ENCODE measurements around the gene DPP7. TPM values are rescaled to one million over a fixed set of nuclear protein-coding genes. Genes with fewer than 3 reads are reported as not detected.

The DPP7 gene
- polyA plus RNA-seq (ENCODE audit: insufficient read length in 3 of 3), result 10 to 100 TPM; 24.0 to 29.6 (median 27.7) TPM
- long read RNA-seq, donor 1, partial matches to known transcripts, result 0 of 2 reads
- long read RNA-seq, donor 1, other reads (novel, unspliced or antisense), result 0 of 2 reads
- long read RNA-seq, donor 2, transcript DPP7-201 (13 exons, 1,590 nt), result major isoform, 10 of 10 reads
- long read RNA-seq, donor 2, partial matches to known transcripts, result 0 of 10 reads
- long read RNA-seq, donor 2, other reads (novel, unspliced or antisense), result 0 of 10 reads
- long read RNA-seq, donor 3, transcript DPP7-201 (13 exons, 1,590 nt), result major isoform, 5 of 5 reads
- long read RNA-seq, donor 3, partial matches to known transcripts, result 0 of 5 reads
- long read RNA-seq, donor 3, other reads (novel, unspliced or antisense), result 0 of 5 reads
- long read RNA-seq, donor 4, partial matches to known transcripts, result 0 of 1 reads
- long read RNA-seq, donor 4, other reads (novel, unspliced or antisense), result 0 of 1 reads
- long read RNA-seq, donor 5, transcript DPP7-201 (13 exons, 1,590 nt), result major isoform, 5 of 6 reads
- long read RNA-seq, donor 5, partial matches to known transcripts, result 0 of 6 reads
- long read RNA-seq, donor 5, other reads (novel, unspliced or antisense), result 0 of 6 reads
- long read RNA-seq, donor 6, partial matches to known transcripts, result 0 of 4 reads
- long read RNA-seq, donor 6, other reads (novel, unspliced or antisense), result 0 of 4 reads
- long read RNA-seq, donor 7, transcript DPP7-201 (13 exons, 1,590 nt), result major isoform, 11 of 14 reads
- long read RNA-seq, donor 7, partial matches to known transcripts, result 0 of 14 reads
- long read RNA-seq, donor 7, other reads (novel, unspliced or antisense), result 0 of 14 reads
- long read RNA-seq, donor 8, result 0 reads
- long read RNA-seq, donor 9, transcript DPP7-201 (13 exons, 1,590 nt), result major isoform, 8 of 14 reads
- long read RNA-seq, donor 9, partial matches to known transcripts, result 5 of 14 reads
- long read RNA-seq, donor 9, other reads (novel, unspliced or antisense), result 0 of 14 reads
- long read RNA-seq, donor 10, partial matches to known transcripts, result 0 of 1 reads
- long read RNA-seq, donor 10, other reads (novel, unspliced or antisense), result 0 of 1 reads
- long read RNA-seq, donor 11, transcript DPP7-201 (13 exons, 1,590 nt), result major isoform, 5 of 8 reads
- long read RNA-seq, donor 11, partial matches to known transcripts, result 0 of 8 reads
- long read RNA-seq, donor 11, other reads (novel, unspliced or antisense), result 0 of 8 reads
- long read RNA-seq, donor 12, transcript DPP7-201 (13 exons, 1,590 nt), result major isoform, 11 of 13 reads
- long read RNA-seq, donor 12, partial matches to known transcripts, result 0 of 13 reads
- long read RNA-seq, donor 12, other reads (novel, unspliced or antisense), result 0 of 13 reads
- long read RNA-seq, donor 13, partial matches to known transcripts, result 0 of 3 reads
- long read RNA-seq, donor 13, other reads (novel, unspliced or antisense), result 0 of 3 reads
- long read RNA-seq, donor 14, result 0 reads
- long read RNA-seq, donor 15, transcript DPP7-201 (13 exons, 1,590 nt), result major isoform, 17 of 22 reads
- long read RNA-seq, donor 15, partial matches to known transcripts, result 0 of 22 reads
- long read RNA-seq, donor 15, other reads (novel, unspliced or antisense), result 5 of 22 reads
- long read RNA-seq, donor 16, partial matches to known transcripts, result 0 of 5 reads
- long read RNA-seq, donor 16, other reads (novel, unspliced or antisense), result 0 of 5 reads

GRCh38 chr9:137114613-137115393 lies at the start of gene DPP7:
TSS of gene DPP7 (minus strand) at chr9:137114733. CDS start at chr9:137114713, 20 bp downstream.
- no peak for DNase-seq

- no peak for DNase-seq
These were observed 49.3 kb upstream of the DPP7 start for GRCh38 chr9:137163805-137164204.

DNA sequence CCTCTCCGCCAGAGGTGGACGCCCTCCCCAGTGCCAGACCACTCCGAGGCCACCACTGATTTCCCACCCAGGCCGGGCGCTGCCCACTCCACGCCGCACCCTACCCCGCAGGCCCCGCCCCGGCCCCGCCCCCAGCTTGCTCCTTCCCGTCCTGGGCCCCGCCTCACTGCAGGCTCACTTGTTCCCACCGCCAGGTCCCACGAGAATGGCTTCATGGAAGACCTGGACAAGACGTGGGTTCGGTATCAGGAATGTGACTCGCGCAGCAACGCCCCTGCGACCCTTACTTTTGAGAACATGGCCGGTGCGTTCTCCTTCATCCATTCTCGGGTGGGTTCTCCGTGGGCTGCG lies 48.8 kb upstream of the DPP7 start:
- no peak for DNase-seq

GRCh38 chr9:137162505-137163364 lies 48.2 kb upstream of the DPP7 start:
- no peak for DNase-seq

GRCh38 chr9:137161558-137162486 lies 47.3 kb upstream of the DPP7 start:
- DNase-seq, result no peak

- no peak for DNase-seq
These were observed 46.4 kb upstream of the DPP7 start for GRCh38 chr9:137160716-137161557.

DNA sequence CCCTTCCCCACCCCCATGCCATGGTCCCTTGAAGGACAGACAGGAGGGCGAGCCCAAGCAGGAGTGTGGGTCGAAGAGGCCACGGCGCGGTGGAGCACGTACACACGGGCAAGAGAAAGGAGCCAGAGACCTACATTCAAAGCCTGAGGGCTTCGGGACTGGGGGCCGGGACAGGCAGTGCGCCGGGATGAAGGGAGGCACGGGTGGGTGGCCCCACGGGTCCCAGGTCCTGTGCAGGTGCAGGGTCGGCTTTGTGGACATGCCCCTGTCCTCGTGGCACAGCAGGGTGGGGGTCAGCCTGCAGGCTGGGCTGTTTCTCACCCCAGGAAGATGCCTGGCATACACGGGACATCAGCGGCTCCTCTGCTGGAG lies 45.5 kb upstream of the DPP7 start:
- no peak for DNase-seq

GRCh38 chr9:137159105-137160053 lies 44.8 kb upstream of the DPP7 start:
- no peak for DNase-seq

DNA sequence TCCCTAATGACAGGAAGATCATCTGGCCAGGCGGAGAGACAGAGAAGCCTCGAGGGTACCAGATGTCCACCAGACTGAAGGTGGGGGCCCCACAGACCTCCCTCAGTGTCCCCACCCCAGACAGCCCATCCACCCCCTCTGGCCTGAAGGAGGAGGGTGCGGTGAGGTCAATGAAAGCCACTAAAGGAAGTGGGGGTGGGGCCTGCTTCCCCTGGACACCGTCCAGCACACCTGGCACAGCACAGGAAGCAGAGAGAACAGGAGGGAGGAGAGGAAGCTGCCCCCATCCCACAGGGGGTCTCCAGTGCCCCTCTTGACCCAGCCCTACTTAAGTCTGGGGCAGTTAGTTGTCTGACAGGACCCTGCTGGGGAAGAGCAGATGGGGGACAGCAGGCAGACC lies 44.1 kb upstream of the DPP7 start:
- DNase-seq, result no peak

- no peak for DNase-seq
These were observed 43.3 kb upstream of the DPP7 start for GRCh38 chr9:137157618-137158415.

GRCh38 chr9:137156567-137157375 lies 42.2 kb upstream of the DPP7 start:
- DNase-seq, result no peak

- DNase-seq, result no peak
These were observed 38.4 kb upstream of the DPP7 start for GRCh38 chr9:137152844-137153405.

GRCh38 chr9:137150617-137151457 lies 36.3 kb upstream of the DPP7 start:
- DNase-seq, result no peak
